GM20431 (cell line): ENCODE results near the gene EXOC4.

Experiments used
- in situ Hi-C: fragments of 300-500 bp; cut with MseI, MboI; formaldehyde crosslinking; loops from one replicate; pipeline ENCODE4 v1.15.0; 2020; ENCODE audit warnings: low sequenced_read_pairs; ENCODE audit not compliant: unreplicated experiment

Gene EXOC4

DNA sequence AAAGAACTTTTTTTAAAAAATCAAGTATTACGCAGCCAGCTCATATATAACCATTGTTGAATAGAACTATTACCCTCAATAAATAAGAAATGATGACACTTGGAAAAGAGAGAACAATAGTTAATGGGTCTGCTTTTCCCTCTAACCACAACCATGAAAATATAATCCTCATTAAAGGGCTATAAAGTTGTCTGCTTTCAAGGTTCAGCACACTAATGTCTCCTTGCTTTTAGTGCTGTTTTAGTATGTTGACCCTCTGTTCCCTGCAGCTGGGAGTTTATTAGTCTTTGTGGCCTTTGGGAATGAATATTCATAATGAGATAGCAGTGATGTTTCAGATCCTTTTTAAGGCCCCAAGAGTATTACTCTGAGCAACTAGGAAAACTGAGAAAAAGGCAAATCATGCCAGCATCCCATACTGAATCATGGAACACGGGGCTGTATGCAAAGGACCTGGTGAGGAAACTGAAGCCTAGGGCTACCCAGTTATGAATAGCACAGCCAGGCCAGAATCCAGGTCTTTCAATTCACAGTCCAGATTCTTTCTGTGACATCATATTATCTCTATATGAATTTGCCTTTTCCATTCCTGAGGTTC lies 542.3 kb downstream of the EXOC4 start:
- in situ Hi-C loops = no loop called here

- in situ Hi-C loops = no loop called here
These were observed 544.2 kb downstream of the EXOC4 start for GRCh38 chr7:133796782-133797745.

DNA sequence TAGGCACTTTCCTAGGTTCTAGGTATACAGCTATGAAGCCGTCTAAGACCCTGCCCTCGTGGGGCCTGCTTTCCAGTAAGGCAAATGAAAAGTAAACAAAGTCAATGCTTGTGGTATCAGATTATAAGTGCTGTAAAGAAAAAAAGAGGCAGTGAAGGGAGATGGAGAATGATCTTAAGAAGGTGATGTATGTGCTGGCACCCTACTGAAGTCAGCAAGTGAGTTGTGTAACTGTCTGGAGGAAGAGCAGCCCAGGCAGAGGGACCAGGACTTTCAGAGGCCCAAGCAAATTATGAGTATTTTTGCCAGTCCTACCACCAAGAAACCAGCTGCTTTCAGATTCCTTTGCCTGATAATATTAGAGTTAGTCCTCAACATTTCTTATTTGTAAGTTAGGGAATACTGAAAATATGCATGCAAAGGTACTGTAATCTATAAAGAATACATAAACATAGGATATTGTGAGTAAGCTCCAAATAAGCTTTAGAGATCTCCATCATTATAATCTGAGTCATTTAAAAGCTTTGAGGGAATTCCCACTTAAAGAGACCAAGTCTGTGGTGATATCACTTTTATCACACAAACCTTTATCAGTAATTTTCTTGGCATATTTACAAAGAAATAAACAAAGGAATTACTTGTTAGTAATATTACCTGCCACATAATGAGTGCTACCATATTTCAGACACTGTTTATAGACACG lies 545.1 kb downstream of the EXOC4 start:
- in situ Hi-C loops = no loop called here

DNA sequence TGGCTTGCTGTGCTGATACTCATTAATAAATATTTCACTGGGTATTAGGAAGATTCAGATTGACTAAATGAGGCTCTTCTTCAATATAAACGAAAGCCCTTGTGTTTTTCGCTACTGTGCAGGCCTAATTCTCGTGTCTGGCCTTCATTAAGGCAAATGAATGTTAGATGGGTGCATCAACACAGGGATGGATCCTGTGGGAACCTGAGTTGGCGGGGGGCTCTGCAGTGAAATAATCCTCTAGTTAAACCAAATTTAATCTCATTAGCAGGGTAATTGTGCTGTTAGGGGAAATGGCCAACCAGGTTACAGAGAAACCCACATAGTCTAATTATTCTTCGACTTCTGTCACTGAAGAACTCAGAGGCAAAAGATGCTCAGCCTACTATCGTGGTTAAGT lies 548.5 kb downstream of the EXOC4 start:
- in situ Hi-C loops = no loop called here

DNA sequence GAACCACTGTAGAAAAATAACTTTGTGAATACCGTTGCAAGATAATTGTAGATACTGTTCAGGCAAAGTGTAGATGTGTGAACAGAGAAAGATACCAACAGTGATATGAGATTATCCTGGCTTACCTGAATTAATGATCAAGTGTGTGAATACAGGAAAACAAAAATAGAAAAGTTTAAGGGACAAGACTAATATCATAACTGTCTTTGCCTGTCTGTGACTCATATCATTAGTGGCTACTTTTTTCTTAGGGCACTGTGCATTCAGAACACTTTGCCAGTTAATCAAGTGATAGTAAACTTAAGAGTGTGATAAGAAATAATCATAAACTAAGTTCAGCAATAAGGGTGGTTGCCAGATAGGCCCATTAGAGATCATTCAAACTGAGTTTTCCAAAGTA lies 551.2 kb downstream of the EXOC4 start:
- in situ Hi-C loops = no loop called here

DNA sequence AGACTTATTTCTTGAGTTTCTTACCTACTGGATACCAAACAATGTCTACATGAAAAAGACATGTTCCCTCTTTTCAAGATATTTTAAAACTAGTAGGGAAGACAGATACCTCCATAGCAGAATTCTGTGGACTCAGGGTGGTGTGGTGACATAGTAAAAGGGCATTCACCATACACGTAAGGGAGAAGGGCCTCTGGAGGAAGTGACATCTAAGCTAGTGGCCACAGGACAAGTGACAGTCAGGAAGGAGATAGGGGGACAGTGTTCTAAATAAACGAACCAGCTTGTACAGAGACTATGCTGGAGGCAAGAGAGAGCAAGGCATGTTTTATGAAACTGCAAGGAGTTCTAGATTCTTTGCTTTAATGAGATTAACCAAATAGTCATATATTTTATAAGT lies 552.5 kb downstream of the EXOC4 start:
- in situ Hi-C loops = no loop called here

GRCh38 chr7:133807624-133808492 lies 555.0 kb downstream of the EXOC4 start:
- in situ Hi-C loops = no loop called here

DNA sequence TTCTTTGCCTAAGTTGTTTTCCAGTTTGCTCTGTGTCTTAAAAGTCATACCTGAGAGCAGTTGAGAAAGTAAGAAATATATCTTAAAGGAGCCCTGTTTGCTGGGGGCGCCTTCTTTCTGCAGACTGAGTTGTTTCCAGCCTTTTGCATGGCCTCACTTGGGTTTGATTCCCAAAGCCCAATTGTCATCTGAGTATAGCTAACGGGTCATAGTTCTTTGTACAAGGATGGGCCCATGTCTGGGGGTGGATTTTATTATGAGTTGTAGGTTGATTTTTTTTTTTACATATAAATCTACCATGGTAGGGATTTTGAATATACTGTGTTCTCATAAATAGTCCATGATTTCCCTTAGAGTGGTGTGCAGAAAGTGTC lies 555.6 kb downstream of the EXOC4 start:
- in situ Hi-C loops = no loop called here

GRCh38 chr7:133812877-133813276 lies 560.0 kb downstream of the EXOC4 start:
- in situ Hi-C loops = no loop called here

GRCh38 chr7:133815611-133816210 lies 562.8 kb downstream of the EXOC4 start:
- in situ Hi-C loops = no loop called here

- in situ Hi-C loops = no loop called here
These were observed 566.8 kb downstream of the EXOC4 start for GRCh38 chr7:133819695-133820094.

DNA sequence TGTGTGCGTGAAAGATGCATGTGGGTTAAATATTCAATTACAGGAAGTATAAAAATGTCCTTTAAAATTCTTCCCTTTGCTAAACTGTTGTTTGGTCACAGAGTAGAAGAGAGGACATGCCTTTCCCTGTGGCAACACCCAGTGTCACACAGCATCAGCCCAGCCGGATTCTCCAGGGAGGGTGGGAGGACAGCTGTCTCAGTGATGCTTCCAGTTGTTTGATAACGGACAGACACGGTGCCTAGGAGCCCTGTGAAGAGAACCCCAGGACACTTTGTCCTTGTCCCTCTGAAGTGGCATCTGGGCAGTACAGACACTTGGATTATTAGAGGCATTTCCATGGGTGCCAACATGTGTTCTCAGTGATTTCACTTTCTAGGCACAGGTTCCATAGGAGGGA lies 567.7 kb downstream of the EXOC4 start:
- in situ Hi-C loops = no loop called here

- in situ Hi-C loops = no loop called here
These were observed 568.3 kb downstream of the EXOC4 start for GRCh38 chr7:133821171-133821570.

DNA sequence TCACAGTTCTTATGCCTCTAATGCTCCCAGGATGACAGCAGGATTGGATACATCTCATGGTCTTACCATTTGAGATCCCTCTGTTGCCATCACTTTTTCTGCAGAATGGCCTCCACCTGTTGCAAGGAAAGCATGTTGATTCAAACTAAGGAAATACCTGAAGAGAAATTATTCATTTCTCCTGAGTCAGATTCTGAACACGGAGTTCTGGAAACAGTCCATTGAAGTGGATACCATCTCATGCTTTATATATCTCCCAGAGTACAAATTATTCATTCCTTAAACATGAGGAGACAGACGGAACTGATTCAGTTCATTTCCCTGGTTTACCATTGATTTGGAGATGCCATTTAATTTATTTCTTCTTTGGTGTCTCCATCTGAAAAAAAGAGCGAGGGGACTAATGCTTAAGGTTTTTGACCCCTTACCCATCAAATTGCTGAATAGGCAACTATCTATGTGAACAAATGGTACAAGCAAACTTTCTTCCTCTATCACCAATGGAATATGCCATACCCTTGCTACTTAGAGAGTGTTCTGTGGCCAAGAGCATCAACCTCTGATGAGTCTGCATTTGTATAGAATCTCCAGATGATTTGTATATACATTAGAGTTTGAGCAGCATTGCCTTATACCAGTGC lies 569.2 kb downstream of the EXOC4 start:
- in situ Hi-C loops = no loop called here

DNA sequence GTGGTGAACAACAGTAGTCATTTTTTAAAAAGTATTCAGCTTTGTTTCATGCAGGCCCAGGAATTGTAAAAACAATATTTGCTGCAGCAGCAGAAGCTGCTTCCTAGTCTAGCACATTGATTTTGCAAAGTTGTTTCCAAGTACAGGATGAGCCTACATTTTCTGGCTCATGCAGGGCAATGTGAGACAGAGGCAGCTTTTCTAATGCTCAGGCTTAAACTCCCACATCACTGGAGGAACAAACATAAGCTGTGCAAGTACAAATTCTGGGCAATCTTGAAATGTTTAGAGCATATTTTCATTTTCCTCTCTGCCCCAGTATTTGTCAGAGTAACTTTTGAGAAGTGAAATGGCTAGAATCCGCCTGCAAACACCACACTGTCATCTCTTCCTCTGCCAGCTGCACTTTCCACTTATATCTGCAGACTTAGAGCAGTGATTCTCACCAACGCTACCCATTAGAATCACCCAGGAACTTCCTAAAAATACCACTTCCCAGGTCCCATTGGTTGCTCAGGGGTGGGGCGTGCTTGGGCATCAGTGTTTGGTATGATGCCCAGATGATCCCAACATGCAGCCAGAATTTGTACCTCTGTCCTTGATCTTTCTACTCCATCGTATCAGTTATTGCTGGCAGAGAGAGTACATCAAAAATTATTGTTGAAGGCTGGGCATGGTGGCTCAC lies 570.1 kb downstream of the EXOC4 start:
- in situ Hi-C loops = no loop called here

DNA sequence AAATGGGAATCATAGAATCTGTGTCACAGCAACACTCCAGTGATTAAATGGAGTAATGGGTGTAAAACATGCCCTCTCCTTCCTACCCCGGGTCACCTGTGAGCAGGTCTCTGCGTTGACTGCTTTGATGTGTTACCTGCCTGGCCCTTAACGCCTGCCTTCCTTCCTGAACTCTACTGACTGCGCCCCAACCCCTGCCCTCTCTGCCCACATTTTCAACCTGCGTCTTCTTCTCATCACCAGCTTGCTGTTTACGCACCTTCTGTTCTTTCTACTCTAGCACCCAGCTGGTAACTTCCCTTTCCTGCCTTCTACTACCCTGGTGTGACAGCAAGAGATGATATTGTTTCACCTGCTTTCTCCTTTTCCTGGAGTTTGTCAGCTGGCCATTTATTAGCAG lies 571.3 kb downstream of the EXOC4 start:
- in situ Hi-C loops = no loop called here

GRCh38 chr7:133827707-133828623 lies 575.1 kb downstream of the EXOC4 start:
- in situ Hi-C loops = no loop called here

- in situ Hi-C loops = no loop called here
These were observed 576.0 kb downstream of the EXOC4 start for GRCh38 chr7:133828906-133829305.
